ENCODE measurements around the gene PTPRN2.
"Not testable (repeated sequence)": the region's sequence is repeated elsewhere in the genome, so short reads cannot be mapped to it uniquely, and the experiment has no call there.

PTPRN2 gene

GRCh38 chr7:157952841-157953645 lies 634.6 kb downstream of the PTPRN2 start:
- no peak for DNase-seq

- no peak for DNase-seq
Measured at GRCh38 chr7:157952050-157952667, 635.5 kb downstream of the PTPRN2 start.

GRCh38 chr7:157951300-157952049 lies 636.1 kb downstream of the PTPRN2 start:
- DNase-seq = no peak

- no peak for DNase-seq
Measured at GRCh38 chr7:157949711-157950110, 637.9 kb downstream of the PTPRN2 start.

GRCh38 chr7:157947504-157947903 lies 640.1 kb downstream of the PTPRN2 start:
- no peak for DNase-seq

- no peak for DNase-seq
Measured at GRCh38 chr7:157946398-157947060, 641.1 kb downstream of the PTPRN2 start.

- DNase-seq = no peak
Measured at GRCh38 chr7:157945401-157945800, 642.2 kb downstream of the PTPRN2 start.

- no peak for DNase-seq
Measured at GRCh38 chr7:157944734-157945291, 642.8 kb downstream of the PTPRN2 start.

- DNase-seq = no peak
Measured at GRCh38 chr7:157944051-157944450, 643.6 kb downstream of the PTPRN2 start.

- no peak for DNase-seq
Measured at GRCh38 chr7:157943561-157943960, 644.1 kb downstream of the PTPRN2 start.

GRCh38 chr7:157941210-157941609 lies 646.4 kb downstream of the PTPRN2 start:
- no peak for DNase-seq

- DNase-seq = no peak
Measured at GRCh38 chr7:157940497-157940896, 647.1 kb downstream of the PTPRN2 start.

GRCh38 chr7:157938211-157938610 lies 649.4 kb downstream of the PTPRN2 start:
- DNase-seq = no peak

- no peak for DNase-seq
Measured at GRCh38 chr7:157937406-157937805, 650.2 kb downstream of the PTPRN2 start.

- DNase-seq = no peak
Measured at GRCh38 chr7:157936976-157937375, 650.6 kb downstream of the PTPRN2 start.

GRCh38 chr7:157935721-157936120 lies 651.9 kb downstream of the PTPRN2 start:
- not testable (repeated sequence) for DNase-seq

- DNase-seq = not testable (repeated sequence)
Measured at GRCh38 chr7:157933219-157934155, 654.1 kb downstream of the PTPRN2 start.

- DNase-seq = no peak
Measured at GRCh38 chr7:157932498-157933218, 655.0 kb downstream of the PTPRN2 start.

GRCh38 chr7:157930926-157931466 lies 656.6 kb downstream of the PTPRN2 start:
- DNase-seq = no peak

- DNase-seq = no peak
Measured at GRCh38 chr7:157930441-157930840, 657.2 kb downstream of the PTPRN2 start.

GRCh38 chr7:157929671-157930070 lies 658.0 kb downstream of the PTPRN2 start:
- DNase-seq = no peak
